ENCODE results near the gene HRAS.

Gene HRAS

DNA sequence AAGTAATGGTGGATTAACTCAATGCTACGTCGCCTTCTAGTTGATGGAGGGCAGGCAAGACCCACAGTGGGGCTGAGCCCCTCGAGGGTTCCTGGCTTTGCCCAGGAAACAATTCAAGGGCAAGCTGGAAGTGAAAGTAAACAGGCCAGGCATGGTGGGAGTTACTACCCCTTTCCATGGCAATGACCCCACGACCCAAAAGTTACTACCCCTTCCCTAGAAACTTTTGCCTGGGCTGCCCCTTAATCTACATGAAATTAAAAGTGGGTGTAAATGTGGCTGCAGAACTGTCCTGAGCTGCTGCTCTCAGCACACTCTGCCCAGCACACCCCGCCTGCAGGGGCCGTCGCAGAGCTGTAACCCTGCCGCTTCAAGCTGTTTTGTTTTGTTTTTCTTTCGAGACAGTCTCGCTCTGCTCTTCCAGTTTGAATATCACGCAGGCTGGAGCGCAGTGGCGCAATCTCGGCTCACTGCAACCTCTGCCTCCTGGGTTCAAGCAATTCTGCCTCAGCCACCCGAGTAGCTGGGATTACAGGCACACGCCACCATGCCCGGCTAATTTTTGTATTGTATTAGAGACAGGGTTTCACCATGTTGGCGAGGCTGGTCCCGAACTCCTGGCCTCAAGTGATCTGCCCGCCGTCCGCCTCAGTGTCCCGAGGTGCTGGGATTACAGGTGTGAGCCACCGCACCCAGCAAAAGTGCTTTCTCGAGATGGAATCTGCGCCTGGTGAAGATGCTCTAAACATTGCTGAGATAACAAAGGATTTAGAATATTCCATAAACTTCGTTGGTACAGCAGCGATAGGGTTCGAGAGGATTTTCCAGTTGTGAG, 22.4 kb downstream of the HRAS start:
- no peak overlapping the region for H3K4me3 Mint-ChIP-seq
- H3K27ac Mint-ChIP-seq = peak overlapping the region in 1 of 2 donors; percentile 67
- H3K36me3 Mint-ChIP-seq (ENCODE audit: insufficient read depth) = peaks cover 65% of the 10 kb centered on the region
- peaks cover 0 to 4% of the 10 kb centered on the region in 2 donors for H3K4me1 Mint-ChIP-seq (ENCODE audit: low read depth in 2 of 2)
- DNase-seq (no peak), ATAC-seq (replicated peaks) (no peak)
- no peaks in the 10 kb centered on the region for H3K9me3 Mint-ChIP-seq
- no peaks in the 10 kb centered on the region for H3K27me3 Mint-ChIP-seq

DNA sequence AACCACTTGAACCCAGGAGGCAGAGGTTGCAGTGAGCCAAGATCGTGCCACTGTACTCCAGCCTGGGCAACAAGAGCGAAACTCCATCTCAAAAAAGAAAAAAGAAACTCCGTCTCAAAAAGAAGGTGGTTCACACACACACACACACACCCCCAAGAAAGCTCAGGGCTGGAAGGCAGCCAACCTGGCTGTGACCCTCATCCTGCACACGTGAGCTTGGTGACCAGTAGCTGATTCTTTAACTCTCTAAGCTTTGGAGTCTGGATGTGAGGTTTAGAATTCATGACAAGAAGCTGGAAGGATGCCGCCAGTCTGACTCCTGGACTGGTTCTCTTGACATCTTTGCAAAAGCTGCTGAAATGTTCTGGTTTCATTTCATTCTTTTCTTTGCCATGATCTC, 26.4 kb downstream of the HRAS start:
- ATAC-seq (replicated peaks) (no peak), DNase-seq (no peak)
- Mint-ChIP-seq H3K27me3 (no peaks in the 10 kb centered on the region), H3K27ac (no peak overlapping the region), H3K36me3 (ENCODE audit: insufficient read depth) (peaks cover 78% of the 10 kb centered on the region), H3K4me1 (ENCODE audit: low read depth in 2 of 2) (peaks cover 8 to 11% of the 10 kb centered on the region in 2 donors), H3K9me3 (no peaks in the 10 kb centered on the region), H3K4me3 (no peak overlapping the region)

DNA sequence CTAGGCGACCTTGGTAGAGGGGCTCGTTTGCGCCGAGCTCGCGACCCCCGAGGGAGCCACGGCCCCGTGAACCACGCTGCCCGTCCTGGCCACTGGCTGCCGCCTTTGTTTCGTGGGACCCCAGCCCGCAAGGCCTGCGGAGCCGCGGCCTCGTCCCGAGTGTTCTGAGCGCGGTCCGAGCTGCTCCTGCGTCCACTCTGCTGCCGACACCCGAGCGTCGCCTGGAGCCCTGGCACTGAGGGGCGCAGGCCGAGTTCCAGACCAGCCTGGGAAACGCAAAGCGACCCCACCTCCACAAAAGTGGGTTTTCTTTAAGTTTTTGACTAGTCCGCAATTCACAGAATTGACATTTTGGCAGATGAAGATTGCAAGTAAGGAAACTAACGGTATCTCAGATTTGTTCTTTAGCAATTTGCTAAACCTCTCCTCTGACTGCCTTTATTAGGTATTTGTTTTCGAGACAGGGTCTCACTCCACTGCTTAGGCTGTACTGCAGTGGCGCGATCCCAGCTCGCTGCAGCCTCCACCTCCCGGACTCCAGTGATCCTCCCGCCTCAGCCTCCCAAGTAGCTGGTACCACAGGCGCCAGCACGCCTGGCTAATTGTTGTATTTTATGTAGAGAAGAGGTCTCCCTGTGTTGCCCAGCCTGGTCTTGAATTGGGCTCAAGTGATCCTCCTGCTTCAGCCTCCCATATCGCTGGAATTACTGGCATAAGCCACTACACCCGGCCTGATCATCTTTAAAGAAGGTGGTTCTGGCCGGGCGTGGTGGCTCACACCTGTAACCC, 27.5 kb downstream of the HRAS start:
- peak overlapping the region; percentile 35 to 100 for H3K27ac Mint-ChIP-seq
- no peaks in the 10 kb centered on the region for H3K27me3 Mint-ChIP-seq
- H3K9me3 Mint-ChIP-seq = no peaks in the 10 kb centered on the region
- peak overlapping the region; percentile 95 to 98 for H3K4me3 Mint-ChIP-seq
- ATAC-seq (replicated peaks) = no peak
- peaks cover 10 to 11% of the 10 kb centered on the region in 2 donors for H3K4me1 Mint-ChIP-seq (ENCODE audit: low read depth in 2 of 2)
- DNase-seq = no peak
- peaks cover 71% of the 10 kb centered on the region for H3K36me3 Mint-ChIP-seq (ENCODE audit: insufficient read depth)

DNA sequence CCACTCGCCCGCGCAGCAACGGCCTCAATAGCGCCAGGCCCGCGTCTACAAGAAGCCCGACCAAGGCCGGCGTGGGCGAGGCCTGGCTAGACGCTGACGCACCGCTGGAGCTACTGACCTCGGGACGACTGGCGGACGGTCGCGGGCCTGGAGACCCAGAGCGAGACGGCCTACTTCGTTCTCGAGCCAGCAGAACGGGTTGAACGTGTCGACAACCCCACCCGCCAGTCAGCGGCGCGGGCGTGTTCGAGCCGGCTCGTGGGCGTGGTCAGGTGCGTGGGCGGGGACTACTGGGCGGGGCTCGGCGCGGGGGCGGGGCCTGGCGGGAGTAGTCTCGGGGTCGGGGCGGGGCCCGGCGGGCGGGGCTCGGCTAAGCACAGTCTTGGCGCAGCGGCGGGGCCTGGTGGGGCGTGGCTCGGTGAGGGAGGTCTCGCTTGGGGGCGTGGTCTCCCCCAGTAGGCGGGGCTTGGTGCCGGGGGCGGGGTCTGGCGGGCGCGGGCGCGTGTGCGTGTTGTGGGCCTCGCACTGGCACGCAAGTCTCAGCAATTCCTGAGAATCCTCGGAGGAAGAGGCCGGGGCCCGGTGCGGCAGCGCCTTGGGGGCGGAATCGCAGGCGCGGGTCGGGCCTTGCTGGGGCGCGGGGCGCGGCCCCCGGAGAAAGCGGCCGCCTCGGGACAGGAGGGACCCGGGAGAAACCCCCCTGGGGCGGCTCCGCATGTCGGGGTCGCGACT, 28.2 kb downstream of the HRAS start, which contains the start of gene RNH1:
Gene RNH1, minus strand, starts transcription at position 248 of the 732 bp plus-strand sequence. CDS start 5,080 bp downstream, outside the sequence.
- Mint-ChIP-seq H3K27ac (peak within 1 kb of the TSS; percentile 100), H3K36me3 (ENCODE audit: insufficient read depth) (peaks cover 68% of the 10 kb centered on the region), H3K27me3 (no peaks in the 10 kb centered on the region), H3K4me3 (peak within 1 kb of the TSS; percentile 95 to 98), H3K9me3 (no peaks in the 10 kb centered on the region), H3K4me1 (ENCODE audit: low read depth in 2 of 2) (peaks cover 11% of the 10 kb centered on the region in 2 donors)
- ATAC-seq (replicated peaks) (peak; percentile 68), DNase-seq (peak; percentile 97 to 98 (median 97))

DNA sequence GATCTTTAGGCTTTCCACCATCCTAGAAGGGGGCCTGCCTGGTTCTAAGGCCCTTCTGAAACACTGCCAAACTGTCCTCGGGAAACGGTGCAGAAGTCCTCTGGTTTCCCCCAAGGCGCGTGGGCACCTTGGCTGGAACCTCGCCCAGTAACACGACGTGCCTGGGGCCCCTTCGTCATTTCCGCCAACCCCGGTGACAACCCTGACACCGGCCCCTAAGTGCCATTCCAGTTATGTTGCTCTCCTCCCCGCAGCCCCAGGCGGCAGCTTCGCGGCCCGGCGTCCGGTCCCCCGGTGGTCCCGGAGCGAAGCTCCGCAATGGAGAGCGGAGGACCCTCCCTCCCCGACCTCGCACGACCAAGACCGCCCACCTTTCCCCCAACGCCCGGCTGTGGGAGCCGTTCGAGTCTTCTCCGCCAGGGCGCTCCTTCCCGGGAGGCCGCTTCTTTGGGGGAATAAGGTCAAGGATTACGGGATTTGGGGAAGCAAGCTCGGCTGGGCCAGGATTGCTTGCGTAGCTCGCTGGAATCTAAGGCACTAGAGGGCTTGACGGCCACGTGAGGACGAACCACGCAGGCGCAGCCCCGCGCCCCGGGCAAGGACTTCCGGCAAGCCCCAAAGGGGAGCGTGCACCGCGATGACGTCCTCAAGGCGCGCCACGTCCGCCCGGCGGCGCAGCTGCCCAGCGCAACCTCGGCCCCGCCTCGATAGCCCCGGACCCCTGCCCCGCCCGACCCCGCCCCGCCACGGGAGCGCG, 29.0 kb downstream of the HRAS start:
- peak overlapping the region; percentile 95 to 98 for H3K4me3 Mint-ChIP-seq
- ATAC-seq (replicated peaks) (peak; percentile 74), DNase-seq (peak; percentile 94 to 96 (median 96))
- no peaks in the 10 kb centered on the region for H3K9me3 Mint-ChIP-seq
- H3K27ac Mint-ChIP-seq = peak overlapping the region; percentile 100
- no peaks in the 10 kb centered on the region for H3K27me3 Mint-ChIP-seq
- peaks cover 63% of the 10 kb centered on the region for H3K36me3 Mint-ChIP-seq (ENCODE audit: insufficient read depth)
- peaks cover 11 to 14% of the 10 kb centered on the region in 2 donors for H3K4me1 Mint-ChIP-seq (ENCODE audit: low read depth in 2 of 2)

DNA sequence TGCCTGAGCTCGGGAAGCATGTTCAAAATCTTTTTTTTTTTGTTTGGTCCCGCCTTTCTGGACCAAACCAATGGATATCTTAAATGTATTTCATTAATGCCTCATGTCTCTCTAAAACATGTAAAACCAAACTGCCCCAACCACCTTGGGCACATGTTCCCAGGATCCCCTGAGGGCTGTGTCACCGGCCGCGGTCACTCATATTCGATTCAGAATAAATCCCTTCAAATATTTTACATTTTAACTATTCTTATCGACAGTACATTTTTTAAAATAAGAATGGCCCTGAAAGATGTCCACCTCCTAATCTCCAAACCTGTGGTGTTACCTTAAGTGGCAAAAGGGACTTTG, 30.4 kb downstream of the HRAS start:
- DNase-seq (no peak), ATAC-seq (replicated peaks) (no peak)
- Mint-ChIP-seq H3K36me3 (ENCODE audit: insufficient read depth) (peaks cover 59% of the 10 kb centered on the region), H3K4me3 (peak overlapping the region; percentile 41 to 98), H3K27me3 (no peaks in the 10 kb centered on the region), H3K27ac (peak overlapping the region; percentile 100), H3K4me1 (ENCODE audit: low read depth in 2 of 2) (peaks cover 11 to 12% of the 10 kb centered on the region in 2 donors), H3K9me3 (no peaks in the 10 kb centered on the region)

DNA sequence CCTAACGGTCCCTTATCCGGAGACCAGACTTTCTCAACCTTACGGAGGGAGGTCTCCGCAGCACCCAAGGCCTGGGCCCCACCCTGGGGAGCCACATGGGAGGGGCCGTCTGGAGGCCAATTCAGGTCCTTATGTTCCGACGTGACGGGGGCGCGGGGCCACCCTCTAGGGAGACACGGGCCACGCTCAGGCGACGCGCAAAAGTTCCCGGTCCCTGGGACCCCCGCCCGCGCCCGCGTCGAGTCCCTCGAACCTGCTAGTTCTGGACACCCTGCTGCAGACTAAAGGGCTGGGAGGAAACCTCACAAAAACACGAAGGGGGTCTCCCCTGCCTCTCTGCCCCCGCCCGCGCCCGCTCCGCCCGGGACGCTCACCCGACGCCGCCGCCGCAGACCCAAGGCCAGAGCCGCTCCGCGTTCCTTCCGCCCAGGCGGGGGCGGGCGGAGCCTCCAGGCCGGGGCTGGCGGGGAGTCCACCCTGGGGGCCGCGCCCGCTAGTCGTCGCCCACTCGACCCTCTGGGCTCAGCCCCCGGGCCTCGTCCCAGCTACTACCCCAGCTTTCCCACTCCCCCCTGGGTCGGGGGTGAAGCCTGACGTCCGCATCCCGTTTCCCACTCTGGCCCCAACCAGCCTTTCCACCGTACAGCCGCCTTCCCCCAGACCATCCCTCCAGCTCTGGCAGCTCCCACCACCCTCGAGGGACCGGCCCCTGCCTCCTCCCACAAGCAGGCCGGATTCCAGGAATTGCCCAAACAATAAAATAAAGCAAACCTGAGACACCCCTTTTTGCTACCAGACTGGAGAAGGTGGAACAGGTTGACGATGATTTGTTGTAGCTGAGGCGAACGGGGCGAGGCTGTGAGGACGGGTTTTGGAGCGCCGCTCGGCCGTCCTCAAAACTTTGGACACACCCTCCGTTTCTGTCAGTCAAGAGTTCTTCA, 31.1 kb downstream of the HRAS start:
- no peaks in the 10 kb centered on the region for H3K9me3 Mint-ChIP-seq
- peak overlapping the region; percentile 100 for H3K27ac Mint-ChIP-seq
- peak overlapping the region; percentile 41 to 98 for H3K4me3 Mint-ChIP-seq
- H3K36me3 Mint-ChIP-seq (ENCODE audit: insufficient read depth) = peaks cover 55% of the 10 kb centered on the region
- peaks cover 10 to 11% of the 10 kb centered on the region in 2 donors for H3K4me1 Mint-ChIP-seq (ENCODE audit: low read depth in 2 of 2)
- no peak for DNase-seq
- ATAC-seq (replicated peaks) = no peak
- H3K27me3 Mint-ChIP-seq = no peaks in the 10 kb centered on the region

DNA sequence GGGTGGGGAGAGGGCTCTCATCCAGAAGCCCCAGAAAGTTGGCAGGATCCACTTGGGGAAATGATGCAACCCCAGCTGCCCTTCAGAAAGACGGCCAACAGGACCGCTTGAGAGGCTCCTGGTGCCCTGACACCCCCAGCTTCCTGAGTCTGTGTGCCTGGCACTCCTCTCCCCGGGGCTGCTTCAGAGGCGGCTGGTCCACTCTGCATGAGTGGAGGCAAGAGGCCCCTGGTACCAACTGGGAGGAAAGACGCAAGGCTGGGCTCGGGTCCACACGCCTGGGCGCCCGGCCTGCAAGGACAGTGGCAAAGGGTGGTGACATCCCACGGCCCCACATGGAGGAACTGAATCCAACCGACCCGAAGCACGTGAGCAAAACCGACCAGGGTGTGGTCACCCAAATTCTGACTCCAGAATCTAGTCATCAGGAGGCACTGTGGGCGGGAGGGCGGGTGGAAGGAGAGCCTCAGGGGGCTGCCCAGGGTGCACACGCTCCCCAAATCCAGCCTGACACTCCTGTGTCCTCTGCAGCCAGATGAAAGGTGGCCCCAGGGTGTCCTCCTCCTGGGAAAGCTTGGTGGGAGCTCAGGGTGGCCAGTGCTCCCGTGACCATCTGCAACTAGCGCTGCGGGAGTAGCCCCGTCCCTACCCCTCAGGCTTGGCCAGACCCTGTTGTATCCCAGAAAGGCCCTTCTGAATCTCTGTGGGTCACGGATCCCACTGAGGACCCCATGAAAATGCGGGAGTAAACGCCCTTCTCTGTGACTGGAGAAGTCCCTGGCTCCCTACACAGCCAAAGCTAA, 32.0 kb downstream of the HRAS start:
- Mint-ChIP-seq H3K36me3 (ENCODE audit: insufficient read depth) (peaks cover 56% of the 10 kb centered on the region), H3K4me1 (ENCODE audit: low read depth in 2 of 2) (peaks cover 10 to 11% of the 10 kb centered on the region in 2 donors), H3K9me3 (no peaks in the 10 kb centered on the region), H3K27me3 (no peaks in the 10 kb centered on the region), H3K4me3 (peak overlapping the region in 1 of 2 donors; percentile 43), H3K27ac (peak overlapping the region; percentile 69 to 72)
- DNase-seq (no peak), ATAC-seq (replicated peaks) (no peak)

DNA sequence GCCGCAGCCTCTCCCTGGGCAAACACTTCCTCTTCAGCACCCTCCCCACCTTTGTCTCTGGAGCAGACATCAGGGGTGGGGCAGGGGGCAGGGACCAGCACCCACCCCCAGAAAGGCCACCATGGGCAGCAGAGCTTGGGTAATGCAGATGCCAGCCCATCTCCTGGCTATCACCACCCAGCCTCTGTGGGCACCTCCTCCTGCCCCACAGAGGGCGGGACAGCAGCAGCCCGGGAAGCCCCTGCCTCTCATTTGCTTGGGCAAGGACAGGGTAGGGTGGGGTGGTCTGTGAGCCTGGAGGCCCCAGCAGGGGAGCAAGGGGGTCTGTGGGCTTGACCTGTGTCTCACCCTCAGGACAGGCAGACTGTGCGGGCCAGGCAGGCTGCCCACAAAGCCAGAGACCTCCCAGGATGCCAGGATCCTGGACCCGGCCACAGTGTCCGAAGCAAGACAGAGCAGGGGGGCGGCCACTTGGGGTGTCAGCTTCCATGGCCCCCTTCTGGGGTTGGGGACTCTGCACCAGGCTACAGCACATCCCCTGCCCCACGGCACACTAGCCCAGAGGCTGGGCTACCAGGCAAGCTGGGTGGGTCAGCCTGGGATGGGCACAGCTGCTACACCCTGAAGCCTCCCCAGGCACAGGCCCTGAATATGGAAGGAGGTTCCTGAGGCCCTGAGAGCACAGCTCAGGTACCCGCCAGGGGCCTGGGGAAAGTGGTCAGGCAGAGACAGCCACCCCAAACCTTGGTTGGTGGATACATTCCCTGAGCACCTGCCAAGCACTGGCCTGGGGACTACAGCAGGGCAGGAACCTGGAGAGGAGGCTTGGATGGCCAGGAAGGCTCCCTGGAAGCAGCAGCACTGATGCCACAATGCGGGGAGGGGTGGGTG, 32.8 kb downstream of the HRAS start:
- Mint-ChIP-seq H3K4me1 (ENCODE audit: low read depth in 2 of 2) (peaks cover 11 to 13% of the 10 kb centered on the region in 2 donors), H3K36me3 (ENCODE audit: insufficient read depth) (peaks cover 53% of the 10 kb centered on the region), H3K9me3 (no peaks in the 10 kb centered on the region), H3K4me3 (no peak overlapping the region), H3K27ac (peak overlapping the region; percentile 15 to 69), H3K27me3 (no peaks in the 10 kb centered on the region)
- DNase-seq (no peak), ATAC-seq (replicated peaks) (no peak)

DNA sequence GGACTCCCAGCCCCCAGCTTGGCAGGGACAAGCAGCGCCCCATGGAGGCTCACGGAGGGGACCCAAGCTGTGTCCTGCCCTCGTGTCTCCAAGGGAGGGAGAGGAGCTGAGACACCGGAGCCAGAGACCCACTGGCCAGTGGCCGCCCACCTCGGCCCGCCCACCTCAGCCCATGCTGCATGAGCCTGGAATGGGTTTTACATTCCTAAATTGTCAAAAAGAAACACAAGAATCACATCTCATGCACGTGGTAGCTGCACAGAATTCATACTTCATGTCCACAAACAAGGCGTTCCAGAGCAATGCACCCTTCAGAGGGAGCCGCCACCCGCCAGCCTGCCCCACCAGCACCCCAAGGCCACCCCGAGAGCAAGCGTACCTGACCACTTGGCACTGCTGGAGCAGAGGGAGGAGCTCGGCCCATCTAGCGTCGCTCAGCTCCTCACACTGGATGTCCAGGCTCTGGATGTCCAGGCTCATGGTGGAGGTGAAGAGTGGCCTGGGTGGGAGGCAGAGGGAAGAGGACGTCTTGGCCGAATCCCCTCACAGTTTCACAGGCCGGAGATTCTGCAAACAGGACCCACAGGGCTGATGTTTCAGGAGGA, 33.6 kb downstream of the HRAS start:
- no peaks in the 10 kb centered on the region for H3K9me3 Mint-ChIP-seq
- no peaks in the 10 kb centered on the region for H3K27me3 Mint-ChIP-seq
- no peak overlapping the region for H3K4me3 Mint-ChIP-seq
- H3K36me3 Mint-ChIP-seq (ENCODE audit: insufficient read depth) = peaks cover 53% of the 10 kb centered on the region
- ATAC-seq (replicated peaks) (no peak), DNase-seq (no peak)
- H3K4me1 Mint-ChIP-seq (ENCODE audit: low read depth in 2 of 2) = peaks cover 11 to 17% of the 10 kb centered on the region in 2 donors
- peak overlapping the region; percentile 69 for H3K27ac Mint-ChIP-seq
